IPS-11a (cell line): ENCODE measurements around the gene DAD1.

ENCODE experiments used
- H3K4me3 ChIP-seq: one replicate; pipeline ENCODE4 v1.5.1; 2013; ENCODE audit warnings: low read depth, low read length, control low read depth

DAD1 gene

DNA sequence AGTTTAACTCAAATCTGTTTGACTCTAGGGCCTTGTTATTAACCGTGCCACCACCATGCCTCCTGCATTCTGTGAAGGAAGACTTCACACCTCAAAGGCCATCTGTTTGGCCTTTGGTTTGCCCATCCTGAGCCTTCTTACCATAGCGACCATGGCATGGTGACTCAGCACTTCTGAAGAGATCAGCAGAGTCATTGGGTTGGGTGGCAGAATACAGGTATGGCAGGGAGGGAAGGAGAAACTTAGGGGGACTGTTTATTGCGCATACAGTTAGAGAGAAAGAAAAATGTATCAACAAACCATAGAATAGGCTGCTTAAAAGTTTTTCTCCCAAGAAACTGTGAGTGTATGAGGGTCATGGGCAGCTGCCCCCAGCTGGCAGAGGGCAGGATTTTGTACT lies 49.2 kb downstream of the DAD1 start:
- no peak overlapping the region for H3K4me3 ChIP-seq

DNA sequence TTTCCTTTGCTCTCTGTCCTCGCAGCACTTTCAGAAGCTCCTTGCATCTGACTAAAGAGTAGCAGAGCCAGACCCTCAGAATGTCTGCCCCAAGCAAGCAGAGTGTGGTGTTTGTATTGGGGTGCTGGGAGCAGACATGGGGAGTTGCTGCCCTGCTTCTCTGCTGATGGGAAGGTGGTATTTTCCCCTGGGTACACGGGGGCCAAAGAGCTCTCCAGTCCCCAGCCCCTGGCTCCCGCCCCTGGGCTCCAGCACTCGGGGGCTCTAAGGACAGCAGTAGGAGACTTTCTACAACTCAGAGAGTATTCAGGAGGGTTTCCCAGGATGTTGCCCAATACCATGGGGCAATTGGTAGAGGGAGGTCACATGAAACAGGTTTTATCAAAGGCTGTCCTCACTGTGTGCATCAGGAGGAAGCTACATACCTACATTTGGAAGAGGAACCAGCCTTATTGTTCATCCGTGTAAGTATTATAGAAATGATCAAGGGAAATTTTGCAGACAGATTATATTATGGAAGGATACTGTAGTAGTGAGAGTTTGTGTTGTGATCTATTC lies 50.3 kb downstream of the DAD1 start:
- H3K4me3 ChIP-seq: no peak overlapping the region

- H3K4me3 ChIP-seq: no peak overlapping the region
Measured at GRCh38 chr14:22537436-22538310, 51.4 kb downstream of the DAD1 start.

- H3K4me3 ChIP-seq: no peak overlapping the region
Measured at GRCh38 chr14:22536853-22537338, 52.1 kb downstream of the DAD1 start.

- H3K4me3 ChIP-seq: no peak overlapping the region
Measured at GRCh38 chr14:22535916-22536315, 53.1 kb downstream of the DAD1 start.

GRCh38 chr14:22535126-22535525 lies 53.9 kb downstream of the DAD1 start:
- no peak overlapping the region for H3K4me3 ChIP-seq

DNA sequence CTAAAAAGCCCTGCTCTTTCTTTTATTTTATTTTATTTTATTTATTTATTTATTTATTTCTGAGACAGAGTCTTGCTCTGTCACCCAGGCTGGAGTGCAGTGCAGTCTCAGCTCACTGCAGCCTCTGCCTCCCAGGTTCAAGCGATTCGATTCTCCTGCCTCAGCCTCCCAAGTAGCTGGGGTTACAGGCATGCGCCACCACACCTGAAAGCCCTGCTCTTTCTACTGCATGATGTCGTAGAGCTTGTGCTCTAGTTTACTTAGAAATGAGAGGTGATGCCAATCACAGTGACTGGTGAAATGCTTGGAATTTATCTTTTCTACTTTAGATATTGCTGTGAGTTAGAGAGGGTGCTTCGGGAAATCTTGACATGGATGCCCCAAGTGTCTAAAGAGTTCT lies 54.5 kb downstream of the DAD1 start:
- no peak overlapping the region for H3K4me3 ChIP-seq

- H3K4me3 ChIP-seq: no peak overlapping the region
Measured at GRCh38 chr14:22533739-22534359, 55.2 kb downstream of the DAD1 start.

- no peak overlapping the region for H3K4me3 ChIP-seq
Measured at GRCh38 chr14:22533057-22533704, 55.8 kb downstream of the DAD1 start.

- no peak overlapping the region for H3K4me3 ChIP-seq
Measured at GRCh38 chr14:22532345-22533056, 56.5 kb downstream of the DAD1 start.

GRCh38 chr14:22531451-22532344 lies 57.3 kb downstream of the DAD1 start:
- H3K4me3 ChIP-seq: no peak overlapping the region

GRCh38 chr14:22530127-22530526 lies 58.9 kb downstream of the DAD1 start:
- H3K4me3 ChIP-seq: no peak overlapping the region

- no peak overlapping the region for H3K4me3 ChIP-seq
Measured at GRCh38 chr14:22526744-22527143, 62.3 kb downstream of the DAD1 start.

- H3K4me3 ChIP-seq: no peak overlapping the region
Measured at GRCh38 chr14:22526218-22526617, 62.8 kb downstream of the DAD1 start.

DNA sequence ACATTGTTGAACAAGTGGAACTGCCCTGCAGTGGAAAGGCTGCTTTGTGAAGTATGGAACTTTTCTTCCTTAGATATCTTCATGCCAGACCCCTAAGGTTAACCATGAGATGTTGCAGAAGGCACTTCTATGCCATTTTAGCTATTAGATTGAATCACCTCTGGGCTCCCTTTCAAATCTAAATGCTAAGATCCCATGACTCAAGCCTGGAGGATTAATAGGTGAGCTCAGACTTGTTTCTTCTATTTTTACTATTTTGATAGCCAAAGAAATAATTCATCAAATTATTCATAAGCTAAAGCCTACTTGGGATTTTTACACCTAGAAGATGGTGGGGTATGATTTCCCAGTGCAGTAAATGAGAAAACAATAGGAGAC lies 64.3 kb downstream of the DAD1 start:
- no peak overlapping the region for H3K4me3 ChIP-seq

GRCh38 chr14:22524115-22524783 lies 64.8 kb downstream of the DAD1 start:
- no peak overlapping the region for H3K4me3 ChIP-seq

GRCh38 chr14:22523283-22523682 lies 65.7 kb downstream of the DAD1 start:
- H3K4me3 ChIP-seq: no peak overlapping the region

DNA sequence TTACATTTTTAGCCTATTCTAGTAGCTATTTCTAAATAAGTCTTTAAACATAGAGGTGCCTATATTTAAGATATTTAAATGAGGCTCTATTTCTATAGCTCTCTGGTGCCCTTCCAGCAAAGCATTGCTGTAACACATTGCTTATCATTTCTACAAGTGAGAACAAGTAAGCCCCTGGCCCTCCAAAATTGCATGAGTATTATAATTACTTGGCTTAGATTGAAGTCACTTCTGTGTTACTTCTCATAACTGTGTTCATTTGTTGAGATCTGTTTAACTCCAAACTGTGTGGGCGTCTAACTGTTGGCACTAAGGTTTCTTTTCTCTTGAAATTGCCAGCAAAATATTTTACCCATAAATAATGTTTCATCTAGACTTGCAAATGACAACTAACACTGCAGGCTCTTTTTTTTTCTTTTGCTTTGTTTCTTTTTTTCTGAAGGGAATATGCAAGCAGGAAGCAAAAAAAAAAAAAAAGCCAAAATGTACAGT lies 66.5 kb downstream of the DAD1 start:
- no peak overlapping the region for H3K4me3 ChIP-seq
